GM12878 (cell line): Measurements from ENCODE around the gene COLQ. TPM values are rescaled to one million over a fixed set of nuclear protein-coding genes. Genes with fewer than 3 reads are reported as not detected.

Experiments used
- ATAC-seq: fragments of 200-7000 bp; cut with Tn5 transposase; 3 replicates; pipeline ENCODE4 v1.9.1; 2020; ENCODE audit warnings: mild to moderate bottlenecking, moderate library complexity
- BruUV-seq: library from RNA; stranded (reverse); fragments of 400-500 nt; replicated peaks from 2 replicates; lab custom pipeline; 2021; lab: Mats Ljungman, UMichigan
- CTCF ChIA-PET: fragments of 300-600 bp; sonication (Branson Sonifier 250); formaldehyde crosslinking; extraction: SDS; loops from one replicate; lab custom pipeline; 2021; ENCODE audit warnings: inconsistent platforms; lab: Yijun Ruan, JAX
- POLR2A ChIA-PET: fragments of 350-600 bp; formaldehyde crosslinking; extraction: SDS; loops from one replicate; lab custom pipeline; 2021; ENCODE audit warnings: inconsistent platforms; lab: Charles Lee
- RAD21 ChIA-PET: fragments of 300-600 bp; sonication (Branson Sonifier 250); formaldehyde crosslinking; loops from one replicate; lab custom pipeline; 2023; ENCODE audit warnings: antibody characterized with exemption; ENCODE audit not compliant: unreplicated experiment; lab: Charles Lee
- SMC1A ChIA-PET: fragments of 300-600 bp; sonication (Branson Sonifier 250); formaldehyde crosslinking; loops from one replicate; lab custom pipeline; 2023; ENCODE audit not compliant: unreplicated experiment, uncharacterized antibody; lab: Charles Lee
- DNase-seq: peaks from one replicate; pipeline ENCODE4 v3.0.0-alpha.2; 2011; ENCODE audit warnings: low read depth, low spot score
- FAIRE-seq: peaks from 3 replicates; lab custom pipeline; 2011; peaks lifted over from hg19 to GRCh38; lab: Jason Lieb, UNC
- H2AFZ ChIP-seq: 2 replicates; pipeline ENCODE4 v1.6.0; 2011; ENCODE audit warnings: low read depth, low read length, control low read depth; ENCODE audit not compliant: control insufficient read depth
- H3K27ac ChIP-seq: 2 replicates; pipeline ENCODE4 v1.5.1; 2011; ENCODE audit warnings: control low read depth; ENCODE audit not compliant: control insufficient read depth, insufficient read depth
- H3K27me3 ChIP-seq, 2 experiments: replicated peaks in 1 of 2; 2 replicates each; pipeline versions ENCODE4 v1.6.0 to v1.6.1; 2011; ENCODE audit warnings: low read length in 1 of 2; ENCODE audit not compliant: control insufficient read depth in 2 of 2, insufficient read depth in 2 of 2
- H3K36me3 ChIP-seq, 2 experiments: 2 replicates each; pipeline ENCODE4 v1.5.1; 2011; ENCODE audit warnings: low read length in 1 of 2; ENCODE audit not compliant: control insufficient read depth in 2 of 2, insufficient read depth in 2 of 2
- H3K4me1 ChIP-seq: 2 replicates; pipeline ENCODE4 v1.6.1; 2011; ENCODE audit warnings: mild to moderate bottlenecking, low read length, moderate library complexity, mixed read lengths; ENCODE audit not compliant: control insufficient read depth, insufficient read depth
- H3K4me2 ChIP-seq: 2 replicates; pipeline ENCODE4 v1.6.0; 2011; ENCODE audit warnings: control low read depth; ENCODE audit not compliant: control insufficient read depth, insufficient read depth
- H3K4me3 ChIP-seq: fragments of 200-600 bp; sonication (generic); 2 replicates; pipeline ENCODE4 v1.5.1; 2016
- H3K79me2 ChIP-seq: 2 replicates; pipeline ENCODE4 v1.6.0; 2011; ENCODE audit warnings: low read length; ENCODE audit not compliant: control insufficient read depth, insufficient read depth
- H3K9ac ChIP-seq: 2 replicates; pipeline ENCODE4 v1.8.0; 2011; ENCODE audit warnings: low read length, control low read depth, mixed read lengths; ENCODE audit not compliant: control insufficient read depth, insufficient read depth
- H3K9me3 ChIP-seq: replicated peaks from 3 replicates; pipeline ENCODE4 v1.5.1; 2011; ENCODE audit warnings: mild to moderate bottlenecking, low read length; ENCODE audit not compliant: control insufficient read depth, insufficient read depth
- H4K20me1 ChIP-seq: 2 replicates; pipeline ENCODE4 v1.6.0; 2011; ENCODE audit not compliant: control insufficient read depth, insufficient read depth
- ATF2 ChIP-seq: IDR thresholded peaks from 2 replicates; pipeline ENCODE4 v1.6.1; 2012; ENCODE audit warnings: low read length, inconsistent platforms
- BCL11A ChIP-seq: IDR thresholded peaks from 2 replicates; pipeline ENCODE4 v1.6.1; 2011; ENCODE audit warnings: low read depth, low read length
- BHLHE40 ChIP-seq, 2 experiments: fragments of 450-650 bp in 1 of 2; IDR thresholded peaks; 2 replicates each; pipeline ENCODE4 v1.6.1; 2011 to 2017; ENCODE audit warnings: low read depth in 2 of 2, borderline replicate concordance in 1 of 2, improper control_type of control experiment in 1 of 2, low read length in 1 of 2, mild to moderate bottlenecking in 1 of 2
- CBX3 ChIP-seq: fragments of 200-600 bp; sonication (generic); IDR thresholded peaks from 2 replicates; pipeline ENCODE4 v1.6.1; 2016; ENCODE audit warnings: low read depth, borderline replicate concordance
- ESRRA ChIP-seq: IDR thresholded peaks from 2 replicates; pipeline ENCODE4 v1.6.1; 2012; ENCODE audit warnings: mild to moderate bottlenecking, low read length, improper control_type of control experiment
- FOS ChIP-seq: IDR thresholded peaks from 3 replicates; pipeline ENCODE4 v1.6.1; 2011; ENCODE audit warnings: borderline replicate concordance; ENCODE audit not compliant: insufficient read length; ENCODE audit errors: extremely low read depth
- FOXM1 ChIP-seq: IDR thresholded peaks from 2 replicates; pipeline ENCODE4 v1.6.1; 2012; ENCODE audit warnings: low read depth, mild to moderate bottlenecking, inconsistent platforms, low read length, moderate library complexity
- GABPA ChIP-seq: IDR thresholded peaks from 2 replicates; pipeline ENCODE4 v1.6.1; 2014; ENCODE audit warnings: antibody characterized with exemption, low read depth, mild to moderate bottlenecking, inconsistent platforms
- HCFC1 ChIP-seq: fragments of 150-350 bp; IDR thresholded peaks from 2 replicates; pipeline ENCODE4 v1.6.1; 2014; ENCODE audit warnings: low read length
- NBN ChIP-seq: fragments of 450-650 bp; IDR thresholded peaks from 2 replicates; pipeline ENCODE4 v1.6.1; 2016
- POLR2AphosphoS5 ChIP-seq: IDR thresholded peaks from 2 replicates; pipeline ENCODE4 v1.6.1; 2011; ENCODE audit warnings: mild to moderate bottlenecking, low read length, inconsistent platforms
- RCOR1 ChIP-seq: conservative IDR thresholded peaks from 2 replicates; pipeline ENCODE4 v1.6.1; 2012; ENCODE audit warnings: low read depth, low read length, improper control_type of control experiment
- SIN3A ChIP-seq: IDR thresholded peaks from 2 replicates; pipeline ENCODE4 v1.6.1; 2012; ENCODE audit warnings: low read depth, low read length, improper control_type of control experiment
- SMARCA5 ChIP-seq: fragments of 450-650 bp; IDR thresholded peaks from 2 replicates; pipeline ENCODE4 v1.6.1; 2017; ENCODE audit warnings: mild to moderate bottlenecking
- SREBF2 ChIP-seq: IDR thresholded peaks from 2 replicates; pipeline ENCODE4 v1.6.1; 2012; ENCODE audit warnings: mild to moderate bottlenecking, low read length
- TAF1 ChIP-seq: IDR thresholded peaks from 2 replicates; pipeline ENCODE4 v1.6.1; 2011; ENCODE audit warnings: mild to moderate bottlenecking, low read depth, low read length, borderline replicate concordance
- ZNF217 ChIP-seq: fragments of 450-650 bp; IDR thresholded peaks from 2 replicates; pipeline ENCODE4 v1.6.1; 2017; ENCODE audit warnings: antibody characterized with exemption, mild to moderate bottlenecking
- WGBS: methylation state at CpG from one replicate; pipeline ENCODE4 v1.1.6; 2016; ENCODE audit warnings: low lambda C conversion rate; ENCODE audit not compliant: insufficient replicate concordance, insufficient coverage; ENCODE audit errors: missing lambda C conversion rate; 5-methylcytosine and 5-hydroxymethylcytosine counted together
- in situ Hi-C: fragments of 300-500 bp; cut with MboI; formaldehyde crosslinking; loops from 9 replicates; pipeline ENCODE4 v1.14.3; 2018; ENCODE audit warnings: mixed read lengths
- intact Hi-C: fragments of 100-400 bp; cut with micrococcal nuclease; formaldehyde crosslinking; loops from one replicate; pipeline ENCODE4 v1.14.2; 2022; ENCODE audit not compliant: unreplicated experiment
- polyA plus RNA-seq, 11 experiments: library from polyadenylated mRNA; depleted of rRNA in 4 of 11; unstranded in 6 of 11; stranded (reverse) in 5 of 11; fragments of >200 nt; fragmentation: Nextera tagmentation in 4 of 11; fragmentation: Illumina TruSeq in 1 of 11; extraction: Ambion mirVana in 4 of 11; extraction: Trizol in 1 of 11; gene quantifications; 1 replicate in 1 of 11; 2 replicates in 10 of 11; pipeline versions ENCODE4 v1.2.1 to v1.2.3, GENCODE V29; 2011 to 2016; ENCODE audit warnings: inconsistent platforms in 2 of 11, missing spikeins in 2 of 11, low read depth in 1 of 11
- total RNA-seq, 4 experiments: library from RNA; depleted of rRNA in 3 of 4; stranded (reverse); fragments of >200 nt in 3 of 4; fragmentation: Illumina TruSeq in 1 of 4; extraction: Trizol in 1 of 4; gene quantifications; 2 replicates each; pipeline versions ENCODE4 v1.2.1 to v1.2.3, GENCODE V29; 2013 to 2021
- TF ChIP-seq, protein P1 (sequence below): fragments of 450-650 bp; IDR thresholded peaks from 2 replicates; pipeline ENCODE4 v1.6.1; 2014; ENCODE audit warnings: mild to moderate bottlenecking
- TF ChIP-seq, protein P2 (sequence below): IDR thresholded peaks from 2 replicates; pipeline ENCODE4 v1.6.1; 2011; ENCODE audit warnings: borderline replicate concordance, low read depth, mild to moderate bottlenecking, moderate library complexity, low read length; ENCODE audit not compliant: insufficient read depth, poor library complexity, severe bottlenecking

Gene COLQ
- total and polyA plus RNA-seq, 10 of the 15 experiments (the other 5 are each of a cell fraction or from before 2014, with no cell fraction given): 0.13 to 2.7 (median 0.70) TPM

DNA sequence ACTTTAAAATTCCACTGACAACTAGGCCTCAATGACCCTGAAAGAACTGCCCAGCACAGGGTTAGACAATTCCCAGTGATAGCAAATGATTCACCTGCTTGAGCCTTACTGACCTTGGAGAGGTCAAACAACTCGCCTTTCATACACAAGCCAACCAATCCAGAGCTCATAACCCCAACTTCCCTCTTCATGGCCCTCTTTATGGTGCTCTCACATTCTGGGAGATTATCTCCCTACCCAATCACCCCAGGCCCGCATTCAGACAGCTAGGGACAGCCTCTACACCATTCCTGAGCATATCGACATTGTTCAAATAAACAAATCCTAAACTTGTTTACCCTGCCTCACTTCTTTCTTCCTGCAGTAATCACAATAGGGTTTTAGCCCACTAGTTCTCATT, 32.2 kb upstream of the COLQ start (continued):
- no peak for TF ChIP-seq CBX3

- BruUV-seq: no TSS peak
- in situ Hi-C loops (loop anchor here (10.0 kb wide), 1 partner anchor 287 kb away; no protein-coding TSS in a partner anchor), intact Hi-C loops (no loop called here)
- no peak overlapping the region for H3K9ac ChIP-seq
- ChIA-PET CTCF (no interaction called here), SMC1A (interaction anchor here (1.1 to 1.6 kb wide), 2 partner anchors 18 to 147 kb away, joined by 3 to 4 read pairs; no protein-coding TSS in a partner anchor), RAD21 (no interaction called here), POLR2A (no interaction called here)
- no peak overlapping the region for H3K4me3 ChIP-seq
- no peaks in the 10 kb centered on the region for H4K20me1 ChIP-seq
- ATAC-seq (no peak), DNase-seq (no peak), FAIRE-seq (no peak)
- H3K27me3 ChIP-seq: no peaks in the 10 kb centered on the region
- H3K79me2 ChIP-seq: no peaks in the 10 kb centered on the region
- H3K9me3 ChIP-seq: no peaks in the 10 kb centered on the region
- peaks cover 0 to 4% of the 10 kb centered on the region in 2 experiments; a peak in 1 of 4 replicates for H3K36me3 ChIP-seq
- peaks cover 7% of the 10 kb centered on the region for H3K4me1 ChIP-seq
- no peak overlapping the region for H2AFZ ChIP-seq
- H3K4me2 ChIP-seq: no peak overlapping the region
- H3K27ac ChIP-seq: no peak overlapping the region
- WGBS: 100% methylated on average over 1 of the region's 1 CpG
- no peak for TF ChIP-seq NBN
- no peak for TF ChIP-seq SIN3A
- TF ChIP-seq BCL11A: no peak
- TF ChIP-seq TAF1: no peak
- TF ChIP-seq ESRRA: no peak
- no peak for TF ChIP-seq SMARCA5
- no peak for TF ChIP-seq RCOR1
- TF ChIP-seq, protein P1, sequence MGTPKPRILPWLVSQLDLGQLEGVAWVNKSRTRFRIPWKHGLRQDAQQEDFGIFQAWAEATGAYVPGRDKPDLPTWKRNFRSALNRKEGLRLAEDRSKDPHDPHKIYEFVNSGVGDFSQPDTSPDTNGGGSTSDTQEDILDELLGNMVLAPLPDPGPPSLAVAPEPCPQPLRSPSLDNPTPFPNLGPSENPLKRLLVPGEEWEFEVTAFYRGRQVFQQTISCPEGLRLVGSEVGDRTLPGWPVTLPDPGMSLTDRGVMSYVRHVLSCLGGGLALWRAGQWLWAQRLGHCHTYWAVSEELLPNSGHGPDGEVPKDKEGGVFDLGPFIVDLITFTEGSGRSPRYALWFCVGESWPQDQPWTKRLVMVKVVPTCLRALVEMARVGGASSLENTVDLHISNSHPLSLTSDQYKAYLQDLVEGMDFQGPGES: no peak
- TF ChIP-seq, protein P2, sequence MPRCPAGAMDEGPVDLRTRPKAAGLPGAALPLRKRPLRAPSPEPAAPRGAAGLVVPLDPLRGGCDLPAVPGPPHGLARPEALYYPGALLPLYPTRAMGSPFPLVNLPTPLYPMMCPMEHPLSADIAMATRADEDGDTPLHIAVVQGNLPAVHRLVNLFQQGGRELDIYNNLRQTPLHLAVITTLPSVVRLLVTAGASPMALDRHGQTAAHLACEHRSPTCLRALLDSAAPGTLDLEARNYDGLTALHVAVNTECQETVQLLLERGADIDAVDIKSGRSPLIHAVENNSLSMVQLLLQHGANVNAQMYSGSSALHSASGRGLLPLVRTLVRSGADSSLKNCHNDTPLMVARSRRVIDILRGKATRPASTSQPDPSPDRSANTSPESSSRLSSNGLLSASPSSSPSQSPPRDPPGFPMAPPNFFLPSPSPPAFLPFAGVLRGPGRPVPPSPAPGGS: no peak
- TF ChIP-seq FOXM1: no peak
- no peak for TF ChIP-seq GABPA
- TF ChIP-seq FOS: no peak
- TF ChIP-seq ZNF217: no peak
- TF ChIP-seq SREBF2: no peak
- no peak for TF ChIP-seq BHLHE40 (IDR thresholded peaks at IDR 0.05; ENCODE audit: borderline replicate concordance in 1 of 2, low read depth in 2 of 2, low read length in 1 of 2)
- no peak for TF ChIP-seq HCFC1
- TF ChIP-seq ATF2: no peak
- TF ChIP-seq POLR2AphosphoS5: no peak
Observed at GRCh38 chr3:15551902-15552301, 30.4 kb upstream of the COLQ start.
